GM19035 (cell line): ENCODE measurements around the gene LIME1.
"Not testable (repeated sequence)": the region's sequence is repeated elsewhere in the genome, so short reads cannot be mapped to it uniquely, and the experiment has no call there.

Experiments used
- ATAC-seq: cut with Tn5 transposase; IDR thresholded peaks from one replicate; pipeline ENCODE4 v1.9.1; 2021; ENCODE audit not compliant: unreplicated experiment

The LIME1 gene

DNA sequence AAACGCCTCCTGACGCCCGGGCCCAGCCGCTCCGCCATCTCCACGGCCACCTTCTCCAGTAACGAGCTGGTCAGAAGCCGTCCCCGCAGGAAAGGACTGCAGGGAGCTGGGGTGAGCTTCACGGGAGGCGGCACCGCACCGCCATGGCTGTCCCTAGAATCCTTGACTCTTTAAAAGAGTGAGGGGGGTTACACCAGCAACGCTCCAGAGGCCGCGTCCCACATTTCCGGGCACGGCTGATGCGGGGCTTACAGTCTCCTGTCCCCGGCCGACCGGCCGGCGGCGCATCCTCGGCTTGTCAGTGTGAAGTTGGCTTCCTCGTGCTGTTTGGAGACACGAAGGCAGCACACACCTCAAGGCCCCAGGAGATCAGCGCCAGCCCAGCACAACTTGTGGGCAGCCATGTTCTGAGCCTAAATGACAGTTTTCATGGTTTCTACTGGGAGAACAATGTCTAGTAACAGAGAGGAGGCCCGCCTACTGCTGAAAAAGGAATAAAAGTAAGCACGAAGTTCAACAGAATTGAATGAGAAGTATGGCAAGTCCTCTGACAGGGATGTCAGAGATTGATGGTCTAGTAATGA, 33.5 kb downstream of the LIME1 start:
- ATAC-seq = no peak

DNA sequence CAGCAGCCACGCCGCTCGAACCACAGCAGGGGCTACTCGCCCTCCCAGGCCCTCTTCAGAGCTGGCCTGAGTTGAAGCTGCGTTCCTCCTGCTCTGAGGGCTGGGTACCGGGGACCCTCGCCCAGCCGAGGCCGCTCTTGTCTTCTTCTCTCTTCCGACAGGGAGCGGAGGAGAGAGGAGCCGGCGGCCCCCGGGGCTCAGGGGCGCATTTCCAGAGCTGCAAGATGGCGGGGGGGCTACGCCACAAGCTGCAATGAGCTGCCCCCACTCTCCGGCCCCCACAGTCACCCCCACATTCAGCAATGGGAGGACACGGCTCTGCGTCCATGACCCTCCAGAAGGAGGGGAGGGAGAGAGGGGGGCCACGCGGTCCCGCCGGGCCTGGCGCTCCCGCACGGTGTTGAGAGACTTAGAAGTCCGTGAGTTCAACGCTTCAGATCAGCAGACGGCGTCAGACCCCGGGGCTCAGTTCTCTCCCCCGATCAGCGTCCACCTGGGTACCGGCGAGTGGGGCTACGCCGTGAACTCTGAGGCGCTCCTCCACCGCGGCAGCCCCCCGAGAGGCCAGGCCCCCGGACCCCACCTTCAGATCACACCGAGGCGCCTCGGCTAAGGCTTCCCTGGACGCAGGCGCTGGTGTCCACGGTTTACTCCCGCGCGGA, 34.7 kb downstream of the LIME1 start:
- no peak for ATAC-seq

DNA sequence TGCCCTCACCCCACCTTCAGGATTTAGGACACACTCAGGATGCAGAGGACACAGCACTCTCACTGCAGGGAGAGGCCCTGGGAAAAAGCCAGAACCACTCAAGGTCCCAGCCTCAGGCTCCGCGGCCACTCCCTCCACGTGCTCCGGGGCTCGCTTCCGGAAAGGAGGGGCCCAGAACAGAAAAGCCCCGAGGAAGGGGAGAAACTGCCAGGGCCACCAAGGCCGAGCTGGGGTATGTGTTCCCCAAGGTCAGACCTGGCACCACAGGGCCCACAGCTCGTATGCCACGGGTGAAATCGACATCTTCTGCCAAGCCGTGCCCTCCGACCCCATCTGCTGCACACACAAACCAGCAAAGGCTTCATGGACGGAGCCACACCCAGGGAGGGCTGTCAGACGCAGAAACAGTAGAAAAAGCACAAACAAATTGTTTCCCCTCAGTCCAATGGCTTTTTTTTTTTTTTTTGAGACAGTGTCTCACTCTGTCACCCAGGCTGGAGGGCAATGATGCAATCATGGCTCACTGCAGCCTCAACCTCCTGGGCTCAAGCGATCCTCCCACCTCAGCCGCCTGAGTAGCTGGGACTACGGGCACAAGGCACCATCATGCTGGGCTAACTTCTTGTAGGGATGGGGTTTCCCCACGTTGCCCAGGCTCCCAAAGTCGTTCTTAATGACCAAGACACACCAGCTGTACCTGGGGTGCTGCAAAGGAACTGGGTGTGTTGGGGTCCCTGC, 36.5 kb downstream of the LIME1 start:
- no peak for ATAC-seq

DNA sequence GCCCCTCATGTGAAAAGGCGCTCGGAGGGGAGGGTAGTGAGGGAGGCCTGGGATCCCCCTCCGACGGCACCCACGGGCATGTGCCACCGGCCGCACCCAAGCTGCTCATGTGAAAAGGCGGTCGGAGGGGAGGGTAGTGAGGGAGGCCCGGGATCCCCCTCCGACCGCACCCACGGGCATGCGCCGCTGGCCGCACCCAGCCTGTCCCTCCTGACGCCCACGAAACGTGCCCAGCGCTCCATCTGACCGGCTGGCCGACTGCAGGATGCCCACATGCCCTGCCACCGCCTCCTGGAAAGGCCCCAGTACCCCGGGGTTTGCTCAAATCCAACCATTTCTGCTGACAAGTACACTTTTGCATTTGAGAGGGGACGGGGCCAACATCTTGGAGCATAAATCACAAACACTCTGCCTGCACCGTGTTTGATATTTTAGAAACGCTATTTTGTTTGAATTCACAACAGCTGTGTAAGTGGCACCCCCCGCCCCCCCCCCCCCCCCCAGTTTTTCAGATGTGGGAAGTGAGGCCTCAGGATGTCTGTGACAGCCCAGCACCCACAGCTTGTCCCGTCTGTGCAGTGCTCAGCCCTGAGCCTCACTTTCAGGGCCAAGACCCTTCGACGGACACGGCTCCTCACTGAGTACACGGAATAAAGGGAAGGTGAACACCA, 37.2 kb downstream of the LIME1 start:
- ATAC-seq = no peak

DNA sequence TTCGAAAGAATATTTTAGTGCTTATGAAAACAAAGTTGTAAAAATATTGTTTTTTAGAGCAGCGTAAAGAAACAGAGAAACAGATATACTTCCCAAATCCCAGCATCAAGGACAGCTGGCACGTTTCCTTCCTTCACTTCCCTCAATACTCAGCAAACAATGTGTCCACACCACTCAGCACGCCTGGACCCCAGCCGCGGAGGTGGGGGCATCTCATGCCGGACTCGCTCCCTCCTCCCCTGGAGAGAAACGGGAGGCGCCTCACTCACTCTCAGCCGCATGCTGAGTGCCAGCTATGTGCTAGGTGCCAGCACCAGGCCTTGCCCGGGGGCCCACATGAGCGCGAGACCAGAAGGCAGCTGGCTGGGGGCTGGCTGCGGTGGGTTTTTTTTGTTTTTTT, 37.8 kb downstream of the LIME1 start:
- ATAC-seq = no peak

DNA sequence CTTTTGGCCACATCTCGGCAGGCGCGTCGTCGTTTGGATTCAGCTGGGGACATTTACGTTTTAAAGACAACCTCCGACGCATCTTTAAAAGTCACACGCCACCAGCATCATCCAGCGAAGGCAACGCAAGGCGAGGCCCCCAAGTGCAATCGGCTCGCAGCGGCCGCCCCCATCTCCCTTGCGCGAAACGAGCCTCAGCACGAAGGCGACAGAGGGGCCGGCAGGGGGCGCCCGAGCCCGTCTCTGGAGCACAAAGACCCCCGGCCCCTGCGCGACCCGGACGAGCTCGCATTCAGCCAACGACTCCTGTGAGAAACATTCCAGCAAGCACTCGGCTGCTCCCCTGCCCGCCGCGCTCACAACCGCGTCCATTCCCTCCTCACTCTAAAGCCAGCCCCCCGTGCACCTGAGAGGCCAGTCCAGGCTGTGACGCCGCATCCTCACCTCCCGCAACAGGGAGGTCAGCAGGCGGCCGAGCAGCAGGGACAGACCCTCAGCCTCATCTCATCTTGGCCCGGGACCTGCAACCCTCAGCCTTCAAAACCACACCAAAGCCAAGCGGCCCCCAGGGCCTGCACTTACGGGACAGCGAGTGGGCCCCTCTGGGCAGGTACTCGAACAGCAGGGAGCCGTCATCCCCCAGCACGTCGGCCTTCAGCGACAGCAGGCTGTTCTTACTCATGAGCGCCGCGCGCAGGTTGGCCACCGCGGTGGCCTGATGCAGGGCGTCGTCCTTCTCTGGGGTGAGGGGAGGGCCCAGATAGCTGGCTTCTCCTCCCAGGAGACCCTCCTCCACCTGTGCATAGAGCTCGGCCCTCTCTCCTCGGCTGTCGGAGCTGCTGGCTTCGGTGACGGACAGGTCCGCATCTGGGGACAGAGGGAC, 38.9 kb downstream of the LIME1 start:
- no peak for ATAC-seq

DNA sequence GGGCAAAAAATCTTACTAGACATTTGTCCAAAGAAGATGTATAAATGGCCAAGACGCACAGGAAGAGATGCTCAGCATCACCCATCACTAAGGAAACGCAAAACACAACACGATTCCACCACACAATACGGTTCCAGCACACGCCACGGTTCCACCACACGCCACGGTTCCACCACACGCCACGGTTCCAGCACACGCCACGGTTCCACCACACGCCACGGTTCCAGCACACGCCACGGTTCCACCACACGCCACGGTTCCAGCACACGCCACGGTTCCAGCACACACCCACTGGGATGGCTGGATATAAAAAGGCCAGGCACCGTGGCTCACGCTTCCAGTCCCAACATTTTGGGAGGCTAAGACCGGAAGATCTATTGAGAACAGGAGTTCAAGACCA, 40.4 kb downstream of the LIME1 start:
- ATAC-seq = not testable (repeated sequence)

DNA sequence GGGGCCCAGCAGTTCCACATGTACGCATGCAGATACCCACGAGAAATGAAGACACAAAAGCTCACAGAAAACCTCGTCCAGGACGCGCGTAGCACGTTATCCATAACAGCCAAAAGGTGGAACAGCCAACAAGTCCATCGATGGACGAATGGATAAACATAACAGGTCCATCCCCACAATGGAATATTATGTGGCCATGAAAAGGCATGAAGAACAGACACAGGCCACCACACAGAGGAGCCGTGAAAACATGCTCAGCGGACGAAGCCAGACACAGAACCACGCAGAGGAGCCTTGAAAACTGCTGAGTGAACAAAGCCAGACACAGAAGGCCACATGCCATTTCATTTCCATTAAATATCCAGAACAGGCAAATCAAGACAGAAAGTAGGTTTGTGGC, 41.1 kb downstream of the LIME1 start:
- no peak for ATAC-seq

DNA sequence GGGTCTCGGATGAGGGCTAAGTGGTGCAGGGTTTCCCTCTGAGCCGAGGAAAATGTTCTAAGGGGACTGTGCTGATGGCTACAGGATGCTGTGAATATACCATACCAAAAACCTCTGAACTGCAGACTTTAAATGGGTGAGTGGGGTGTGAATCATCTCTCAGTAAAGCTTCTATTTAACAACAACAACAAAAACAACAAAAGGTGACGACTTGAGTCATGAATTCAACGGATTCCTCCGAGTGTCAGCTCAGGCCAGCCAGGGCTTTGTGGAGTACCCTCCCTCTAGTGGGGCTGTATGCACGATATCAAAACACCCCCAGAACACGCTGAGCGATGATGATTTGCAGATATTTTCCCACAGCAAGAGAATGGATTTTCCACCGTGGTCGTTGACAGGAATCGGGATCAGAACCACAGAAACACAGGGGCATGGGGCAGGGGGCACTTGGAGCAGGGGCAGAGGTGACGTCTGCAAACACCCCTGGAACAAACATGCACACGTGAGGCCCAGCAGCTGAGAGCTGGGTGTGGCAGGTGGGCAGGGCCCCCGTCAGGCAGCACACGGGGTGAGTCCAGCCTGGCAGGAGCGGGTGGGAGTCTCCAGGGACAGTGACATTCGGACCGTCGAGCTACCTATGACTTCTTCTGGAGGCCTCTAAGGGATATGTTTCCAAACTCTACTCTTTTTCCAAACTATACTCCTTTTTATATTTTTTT, 41.7 kb downstream of the LIME1 start:
- no peak for ATAC-seq

DNA sequence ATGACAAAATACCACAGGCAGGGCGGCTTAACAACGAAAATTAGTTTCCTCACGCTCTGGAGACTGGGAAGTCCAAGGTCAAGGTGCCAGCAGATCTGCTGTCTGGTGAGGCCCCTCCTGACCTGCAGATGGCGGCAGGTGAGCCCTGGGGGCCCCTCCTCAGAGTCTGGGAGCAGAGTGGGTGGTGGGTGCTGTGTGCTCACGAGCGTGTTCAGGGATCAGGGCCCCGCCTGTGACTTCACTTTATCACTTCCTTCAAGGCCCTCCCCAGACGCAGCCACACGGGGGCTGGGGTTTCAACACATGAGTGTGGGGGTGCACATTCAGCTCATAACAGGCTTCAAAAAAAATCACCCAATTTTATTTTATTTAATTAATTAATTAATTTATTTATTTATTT, 42.4 kb downstream of the LIME1 start:
- ATAC-seq = no peak

DNA sequence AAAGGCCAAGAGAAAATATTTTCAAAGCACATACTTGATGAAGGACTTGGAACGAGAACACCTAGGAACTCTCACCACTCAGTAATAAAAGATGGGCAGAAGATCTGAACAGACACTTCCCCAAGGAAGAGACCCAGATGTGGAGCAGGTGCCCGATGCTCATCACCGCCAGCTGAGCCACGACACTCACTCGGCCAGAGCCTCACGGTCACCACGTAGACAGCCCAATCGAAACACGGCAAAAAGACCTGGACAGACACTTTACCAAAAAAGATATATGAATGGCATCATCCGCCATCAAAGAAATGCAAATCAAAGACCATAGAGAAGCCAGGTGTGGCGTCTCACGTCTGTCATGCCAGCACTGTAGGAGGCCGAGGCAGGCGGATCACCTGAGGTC, 44.7 kb downstream of the LIME1 start:
- ATAC-seq = no peak

DNA sequence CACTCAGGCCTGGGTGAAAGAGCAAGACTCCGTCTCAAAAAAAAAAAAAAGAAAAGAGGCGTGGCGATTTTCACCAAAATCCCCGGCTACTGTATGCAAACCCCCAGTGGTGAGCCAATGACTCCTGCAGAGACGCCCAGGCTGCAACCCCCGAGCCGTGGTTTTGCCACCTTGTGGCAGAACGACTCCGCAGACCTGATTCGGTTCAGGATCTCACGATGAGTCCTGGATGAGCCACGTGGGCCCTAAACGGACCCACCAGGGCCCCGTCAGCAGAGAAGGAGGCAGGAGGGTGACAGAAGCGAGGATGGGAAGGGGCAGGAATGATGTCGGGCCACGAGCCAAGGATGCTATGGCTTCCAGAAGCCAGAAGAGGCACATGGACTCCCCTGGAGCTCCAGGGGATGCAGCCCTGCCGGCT, 45.6 kb downstream of the LIME1 start:
- ATAC-seq = no peak

DNA sequence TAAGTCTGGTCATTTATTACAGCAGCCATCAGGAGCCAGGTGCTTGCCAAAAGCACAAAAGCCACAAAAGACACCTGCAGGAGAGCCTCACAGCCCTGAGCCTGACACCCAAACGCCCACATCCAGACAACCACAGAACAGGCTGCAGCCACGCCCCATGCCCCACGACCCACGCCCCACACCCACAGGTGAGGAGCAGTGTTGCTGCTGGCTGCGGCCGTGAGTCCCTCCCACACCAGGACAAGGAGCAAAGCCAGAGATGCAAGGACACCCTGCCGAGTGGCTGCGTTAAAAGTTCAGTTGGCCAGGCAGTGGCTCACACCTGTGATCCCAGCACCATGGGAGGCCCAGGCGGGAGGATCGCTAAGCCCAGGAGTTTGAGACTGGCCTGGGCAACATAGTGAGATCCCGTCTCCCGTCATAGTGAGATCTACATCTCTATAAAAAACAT, 46.1 kb downstream of the LIME1 start:
- ATAC-seq = no peak

DNA sequence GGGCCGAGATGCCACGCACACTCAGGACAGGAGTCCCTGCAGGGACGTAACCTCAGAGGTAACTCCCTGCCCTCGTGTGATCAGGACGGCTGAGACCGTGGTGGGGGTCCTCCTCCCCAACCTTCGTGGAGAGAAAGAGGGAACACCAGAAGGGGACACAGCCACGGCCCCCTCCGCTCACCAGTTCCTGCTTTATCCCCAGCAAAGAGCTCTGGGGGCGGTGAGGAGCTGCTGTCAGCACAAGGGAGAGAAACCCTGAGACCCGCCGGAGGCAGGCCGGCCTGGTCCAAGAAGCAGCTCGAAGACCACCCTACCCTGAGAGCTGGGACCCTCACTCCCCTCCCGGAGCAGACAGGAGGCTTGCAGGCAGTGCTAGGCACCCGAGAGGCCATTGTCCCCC, 47.5 kb downstream of the LIME1 start:
- no peak for ATAC-seq

DNA sequence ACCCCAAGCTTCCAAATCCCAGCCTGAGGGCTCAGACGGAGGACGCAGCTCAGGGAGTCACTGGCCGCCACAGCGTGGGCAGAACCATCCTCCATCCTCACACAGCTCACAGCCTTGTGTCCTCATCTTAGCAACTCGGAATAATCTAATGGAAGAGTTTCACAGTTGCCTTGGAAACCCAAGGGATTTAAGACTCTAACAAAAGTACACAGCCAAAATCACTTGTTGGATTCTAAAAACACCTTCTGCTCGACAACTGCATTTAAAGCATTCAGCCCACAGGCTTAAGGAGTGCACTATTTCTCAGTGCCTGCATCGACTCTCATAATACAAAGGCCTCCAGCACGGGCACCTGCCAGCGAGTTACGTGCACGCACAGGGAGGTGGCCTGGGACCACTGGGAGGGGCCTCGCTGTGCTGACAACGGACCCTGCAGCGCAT, 49.2 kb downstream of the LIME1 start:
- ATAC-seq = no peak

DNA sequence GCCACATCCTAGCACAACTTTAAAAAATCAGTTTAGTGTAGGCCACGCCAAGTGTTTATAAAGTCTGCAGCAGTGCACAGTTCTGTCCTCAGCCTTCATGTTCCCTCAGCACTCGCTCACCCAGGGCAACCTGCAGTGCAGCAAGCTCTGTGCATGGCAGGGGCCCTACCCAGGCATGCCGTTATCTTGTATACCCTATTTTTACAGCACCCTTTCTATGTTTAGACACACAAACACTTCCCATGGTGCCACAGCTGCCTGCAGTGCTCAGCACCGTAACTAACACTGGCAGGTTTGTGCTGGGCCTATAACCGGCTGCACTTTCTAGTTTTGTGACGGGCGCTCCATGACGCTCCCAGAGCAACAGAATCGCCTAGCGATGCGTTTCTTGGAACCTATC, 50.8 kb downstream of the LIME1 start:
- no peak for ATAC-seq

DNA sequence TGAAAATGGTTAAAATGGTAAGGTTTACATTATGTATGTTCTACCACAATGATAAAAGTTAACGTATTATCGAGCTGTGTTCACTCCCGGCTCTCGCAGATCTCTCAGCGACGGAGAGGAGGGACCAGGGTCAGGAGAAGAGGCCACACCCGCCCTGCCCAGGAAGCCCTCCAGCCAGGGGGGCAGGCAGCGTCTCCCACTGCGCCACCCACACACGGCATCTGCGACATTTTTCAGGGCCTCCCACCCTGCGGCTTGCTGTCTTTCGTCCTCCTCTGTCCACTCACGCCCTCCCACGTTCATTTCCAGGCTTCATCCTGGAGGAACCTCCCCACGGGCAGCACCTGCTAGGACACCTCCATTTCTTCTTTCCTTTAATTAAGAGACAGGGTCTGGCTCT, 51.3 kb downstream of the LIME1 start:
- no peak for ATAC-seq
